NCI-H524 treated with DMSO at 0.1 percent for 48 hours (cell line): ENCODE results near the gene SLC4A2.

Experiments used
- DNase-seq: peaks from one replicate; lab custom pipeline; 2025; lab: John Stamatoyannopoulos, UW

The SLC4A2 gene

GRCh38 chr7:151080067-151080521 lies 20.7 kb downstream of the SLC4A2 start:
- DNase-seq = no peak

- peak; percentile 26 for DNase-seq
Measured at GRCh38 chr7:151080522-151081169, 21.3 kb downstream of the SLC4A2 start, which contains the start of gene FASTK. FASTK (minus strand) TSS chr7:151080809; CDS start chr7:151080766, 43 bp downstream.

DNA sequence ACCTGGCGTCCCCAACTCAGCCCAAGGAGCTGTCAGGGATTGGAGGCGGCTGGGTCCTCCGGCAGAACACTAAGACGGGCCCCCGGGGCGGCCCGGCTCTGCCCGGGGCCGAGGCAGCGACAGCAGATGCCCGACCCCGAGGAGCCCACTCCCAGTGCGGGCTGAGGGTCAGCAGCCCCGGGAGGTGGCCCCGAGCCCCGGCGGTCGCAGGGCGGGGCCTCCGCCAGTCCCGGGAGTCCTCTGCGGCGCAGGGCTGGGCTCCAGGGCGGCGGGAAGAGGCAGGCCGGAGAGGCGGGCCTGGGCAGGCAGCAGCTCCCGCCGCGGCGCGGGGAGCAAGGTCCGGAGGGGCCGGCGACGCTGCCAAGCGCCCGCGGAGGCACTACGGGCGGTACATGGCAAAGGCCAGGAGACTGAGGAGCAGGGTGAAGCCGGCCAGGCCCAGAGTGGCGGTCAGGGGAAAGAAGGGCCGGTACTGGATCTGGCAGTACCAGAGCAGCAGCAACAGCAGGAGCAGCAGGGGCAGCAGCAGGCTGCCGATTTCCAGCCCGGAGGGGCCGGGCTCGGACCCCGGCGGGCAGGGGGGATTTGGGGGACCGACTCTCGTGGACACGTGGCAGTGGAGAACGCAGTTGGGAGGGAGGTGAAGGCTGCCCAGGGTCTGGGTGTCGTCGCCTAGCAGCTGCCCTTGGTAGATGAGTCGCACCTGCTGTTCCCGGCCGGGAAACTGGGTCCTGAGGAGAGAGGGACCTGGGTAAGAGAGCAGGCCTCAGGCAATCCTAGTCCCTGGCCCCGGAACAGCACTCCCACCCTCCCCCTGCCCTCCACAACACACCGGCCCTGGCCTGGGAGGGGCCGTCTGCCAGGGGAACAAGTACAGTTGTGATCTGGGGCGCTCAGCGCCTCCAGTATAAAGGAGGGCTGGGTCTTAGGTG lies 22.0 kb downstream of the SLC4A2 start:
- DNase-seq = no peak

DNA sequence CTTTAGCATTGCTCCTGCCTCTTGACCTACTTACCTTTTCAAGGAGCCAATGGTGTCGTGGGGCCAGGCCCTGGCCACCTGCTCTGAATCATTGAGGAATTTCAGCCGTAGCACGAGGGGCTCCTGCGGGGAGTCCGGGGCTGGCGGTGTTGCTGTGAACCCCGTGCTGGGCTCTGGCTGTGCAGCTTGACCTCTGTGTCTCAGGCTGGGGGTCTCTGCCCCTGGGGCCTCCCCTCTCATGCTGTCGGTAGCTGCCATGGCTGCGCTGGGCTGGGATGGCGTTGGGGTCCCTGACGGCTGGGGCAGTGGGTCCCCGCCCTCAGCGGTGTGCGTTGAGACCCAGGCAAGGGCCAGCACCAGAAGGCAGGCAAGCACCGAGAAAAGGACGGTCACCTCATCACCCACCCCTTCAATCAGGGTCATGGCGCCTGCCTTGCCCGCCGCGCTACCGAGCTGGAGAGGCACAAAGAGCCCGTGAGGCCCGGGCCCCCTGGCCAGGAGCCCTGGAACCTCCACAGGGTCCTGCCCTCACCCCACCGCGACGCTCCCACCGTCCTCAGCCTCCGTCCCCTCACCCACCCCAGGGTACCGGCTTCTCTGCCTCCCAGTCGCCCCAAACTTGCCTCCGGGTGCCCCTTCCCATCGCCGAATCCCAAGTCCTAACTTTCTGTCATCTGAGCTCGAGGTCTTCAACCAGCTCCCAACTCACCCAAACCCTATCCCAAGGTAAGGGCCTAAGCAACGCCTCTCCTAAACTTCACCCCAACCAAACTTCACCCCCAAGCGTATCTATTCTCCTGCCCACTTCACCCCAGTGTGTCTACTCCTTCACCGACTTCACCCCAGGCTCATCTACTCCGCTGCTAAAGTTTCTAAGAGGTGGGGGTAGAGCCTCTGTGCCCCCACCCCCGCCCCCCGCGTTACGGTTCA lies 23.0 kb downstream of the SLC4A2 start:
- no peak for DNase-seq

GRCh38 chr7:151083071-151083823 lies 23.9 kb downstream of the SLC4A2 start, which contains the start of gene TMUB1:
TMUB1 (minus strand) TSS chr7:151083493; CDS start chr7:151082563, 930 bp downstream.
- no peak for DNase-seq

DNA sequence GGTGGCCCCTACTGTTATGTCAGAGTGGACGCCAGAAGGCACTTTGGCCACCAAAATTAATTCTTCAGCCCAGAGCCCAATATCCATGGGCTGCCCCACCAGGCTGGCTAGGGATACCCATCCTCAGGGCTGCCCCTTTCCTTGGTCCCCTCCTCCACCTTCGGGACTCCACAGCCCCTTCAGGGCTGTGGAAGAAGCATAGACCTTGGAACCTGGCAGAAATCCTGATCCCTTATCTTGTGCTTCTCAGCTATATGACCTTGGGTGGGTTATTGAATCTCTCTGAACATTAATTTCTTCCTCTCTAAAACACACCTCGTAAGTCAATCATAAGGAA lies 24.4 kb downstream of the SLC4A2 start:
- no peak for DNase-seq

DNA sequence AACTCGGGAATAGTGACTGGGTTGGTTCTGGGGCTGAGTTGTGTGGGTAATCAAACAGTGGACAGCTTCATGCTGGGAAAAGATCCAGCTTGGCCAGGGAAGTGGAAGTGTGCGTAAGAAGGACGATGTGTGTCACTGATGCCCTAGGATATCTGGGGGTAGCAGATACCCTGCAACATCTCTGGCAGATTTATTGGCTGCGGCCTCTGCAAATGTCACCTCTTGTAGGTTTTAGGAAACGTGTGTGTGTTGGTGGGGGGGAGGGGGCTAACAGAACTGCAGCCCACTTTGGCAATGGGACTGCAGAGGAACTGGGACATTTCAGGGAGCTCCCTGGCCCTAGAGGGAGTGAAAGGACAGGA lies 25.9 kb downstream of the SLC4A2 start:
- DNase-seq = no peak

DNA sequence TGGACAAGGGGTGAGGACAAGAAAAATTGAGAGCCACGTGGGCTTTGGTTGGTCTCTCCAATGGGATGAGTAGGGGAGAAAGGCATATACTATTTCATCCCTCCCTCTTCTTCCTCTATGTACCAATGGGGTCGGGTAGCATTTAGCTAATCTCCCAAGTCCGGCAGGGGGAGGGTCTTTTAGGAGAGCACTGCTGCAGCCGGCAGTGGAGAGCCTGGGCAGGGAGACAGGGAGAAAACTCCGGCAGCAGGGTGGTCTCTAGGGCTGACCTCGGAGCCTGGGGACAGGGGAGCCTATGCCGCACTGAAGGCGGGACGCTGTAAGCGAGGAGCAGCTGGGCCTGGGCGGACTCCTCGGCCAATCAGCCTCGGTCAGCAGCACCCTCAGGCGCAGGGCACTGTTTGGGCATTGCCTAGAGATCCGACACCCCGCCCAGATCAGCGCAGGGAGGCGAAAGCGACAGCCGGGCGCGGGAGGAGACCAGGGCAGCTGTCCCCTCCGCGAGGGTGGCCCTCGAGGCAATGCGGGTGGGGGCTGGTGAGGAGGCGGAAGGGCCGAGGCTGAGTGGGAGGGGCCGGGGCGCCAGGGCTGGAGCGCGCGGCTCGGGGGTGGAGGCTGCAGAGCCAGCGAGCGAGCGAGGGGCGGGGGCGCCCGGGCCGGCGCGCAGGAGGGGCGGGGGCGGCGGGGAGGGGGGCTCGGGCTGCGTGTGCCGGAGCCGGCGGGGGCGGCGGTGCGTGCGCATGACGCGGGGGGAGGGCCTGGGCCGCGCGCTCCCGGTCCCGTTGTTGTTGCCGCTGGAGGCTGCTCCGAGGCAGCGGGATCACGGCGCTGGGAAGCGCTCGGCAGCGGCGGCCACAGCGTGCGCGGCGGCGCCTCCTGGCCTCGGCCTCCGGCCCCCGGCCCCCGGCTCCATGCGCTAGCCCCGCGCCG lies 26.6 kb downstream of the SLC4A2 start, which contains the start of gene AGAP3:
AGAP3 (plus strand) TSS at position 785 of the 930 bp plus-strand sequence. CDS start 267 bp downstream, outside the sequence.
- peak; percentile 75 for DNase-seq

- DNase-seq = no peak
Measured at GRCh38 chr7:151086802-151087244, 27.4 kb downstream of the SLC4A2 start.

GRCh38 chr7:151087245-151088018 lies 28.0 kb downstream of the SLC4A2 start:
- peak; percentile 46 for DNase-seq

DNA sequence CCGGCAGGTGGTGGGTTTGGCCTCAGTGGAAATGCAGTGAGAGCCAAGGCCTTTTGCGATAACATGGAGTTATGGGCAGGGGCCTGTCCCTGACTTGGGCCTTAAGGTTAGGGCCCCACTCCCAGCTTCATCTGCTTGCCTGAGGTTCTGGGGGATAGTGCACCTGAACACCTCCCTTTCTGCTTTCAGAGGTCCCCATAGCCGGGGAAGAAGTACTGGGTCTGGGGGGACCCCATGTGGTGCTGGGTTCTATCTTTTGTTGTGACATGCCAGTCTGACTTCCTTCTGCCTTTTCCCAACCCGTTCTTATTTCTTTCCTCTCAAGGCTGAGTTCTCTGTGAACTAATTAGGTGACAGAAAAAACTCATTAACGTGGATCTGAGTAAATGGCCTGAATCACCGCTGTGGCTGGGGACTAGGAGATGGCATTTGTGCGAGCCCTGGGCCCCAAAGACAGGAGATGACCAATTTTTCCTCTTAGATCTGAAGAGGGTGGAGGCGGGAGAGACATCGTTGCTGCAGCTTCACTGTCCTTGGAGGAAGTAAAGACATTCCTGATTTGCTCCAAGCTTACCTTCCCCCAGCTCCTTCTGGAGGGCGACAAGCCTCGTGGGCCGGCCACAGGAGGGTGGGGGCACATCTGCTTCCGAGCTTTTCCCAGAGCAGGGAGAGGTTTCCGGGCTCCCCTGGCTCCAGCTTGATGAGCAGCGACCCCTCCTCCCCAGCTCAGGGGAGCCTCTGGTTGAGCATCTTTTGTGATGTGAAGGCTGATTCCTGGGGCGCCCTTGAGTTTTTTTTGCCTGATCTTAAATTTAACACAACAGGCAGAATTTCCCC lies 28.8 kb downstream of the SLC4A2 start:
- DNase-seq = no peak

DNA sequence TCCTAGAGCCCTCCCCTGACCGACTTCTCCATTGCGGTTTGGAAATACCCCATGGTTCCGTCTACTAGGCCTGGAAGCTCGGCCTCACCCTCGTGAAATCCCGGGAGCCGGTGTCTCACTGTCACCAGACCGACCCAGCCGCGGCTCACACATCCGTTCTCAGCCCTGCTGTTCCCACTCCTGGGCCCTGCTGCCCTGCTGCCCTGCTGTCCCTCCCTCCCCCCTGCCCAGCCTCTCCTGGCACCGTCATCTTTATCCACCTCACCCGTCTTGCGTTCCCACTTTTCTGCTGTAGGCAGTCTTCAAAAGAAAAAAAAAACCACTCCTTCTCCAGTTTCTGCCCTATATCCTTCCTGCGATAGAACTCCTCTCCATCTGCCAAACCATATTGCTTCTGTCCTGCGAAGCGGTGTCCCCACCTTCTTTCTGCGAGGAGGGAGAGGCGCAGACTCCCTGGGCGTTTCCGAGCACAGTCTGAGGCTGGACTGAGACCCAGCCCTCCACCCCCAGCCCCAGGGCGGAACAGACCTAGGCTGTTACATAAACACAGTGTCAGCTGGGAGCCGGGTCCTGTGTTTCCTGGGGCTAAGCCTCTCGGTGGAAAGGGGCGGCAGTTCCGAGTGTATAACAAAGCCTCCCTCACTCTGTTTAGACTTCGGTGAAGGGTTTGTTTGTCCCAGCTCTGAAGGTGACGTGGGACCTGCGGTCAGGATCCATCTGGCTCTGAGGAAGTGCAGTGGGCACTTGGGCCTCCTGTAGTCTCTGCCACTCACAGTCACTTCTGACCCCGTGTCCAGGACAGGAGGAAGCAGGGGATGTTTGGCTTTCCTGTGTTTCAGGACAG lies 29.7 kb downstream of the SLC4A2 start:
- peak; percentile 71 for DNase-seq

DNA sequence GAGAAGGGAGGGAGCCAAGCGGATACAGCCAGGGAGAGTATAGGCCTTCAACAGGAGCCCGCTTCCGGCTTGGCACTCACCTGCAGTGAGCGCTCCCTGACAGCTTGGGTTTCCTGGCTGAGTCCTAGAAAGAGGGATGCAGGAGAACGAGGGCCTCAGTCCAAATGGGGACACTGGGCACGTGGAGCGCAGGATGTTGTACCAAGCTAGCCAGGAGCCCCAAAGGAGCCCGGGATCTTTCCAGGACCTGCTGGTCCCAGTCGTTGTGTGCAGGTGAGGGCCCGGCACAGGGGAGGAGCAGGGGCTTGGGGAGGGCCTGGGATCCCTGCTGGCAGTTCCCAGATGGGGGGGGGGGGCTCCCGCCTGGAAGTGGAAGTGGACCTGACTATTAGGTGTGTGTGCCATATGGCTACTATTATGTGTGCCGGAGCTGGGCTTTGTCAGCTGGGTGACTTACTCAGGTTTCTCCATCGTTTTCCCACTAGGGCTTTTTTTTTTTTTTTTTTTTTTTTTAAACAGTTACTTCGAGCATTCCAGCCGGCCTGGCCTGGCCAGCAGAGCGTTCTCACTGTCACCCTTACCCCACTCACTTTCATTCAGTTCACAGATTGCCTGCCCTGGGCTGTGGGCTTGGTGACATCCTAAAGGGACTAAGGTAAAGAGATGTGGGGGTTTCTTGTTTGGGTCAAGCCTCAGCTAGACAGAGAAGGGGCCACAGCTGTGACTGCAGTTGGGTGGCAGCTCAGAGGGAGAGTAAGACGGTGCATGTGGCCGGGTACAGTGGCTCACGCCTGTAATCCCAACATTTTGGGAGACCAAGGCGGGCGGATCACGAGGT lies 30.7 kb downstream of the SLC4A2 start:
- DNase-seq = peak; percentile 62

DNA sequence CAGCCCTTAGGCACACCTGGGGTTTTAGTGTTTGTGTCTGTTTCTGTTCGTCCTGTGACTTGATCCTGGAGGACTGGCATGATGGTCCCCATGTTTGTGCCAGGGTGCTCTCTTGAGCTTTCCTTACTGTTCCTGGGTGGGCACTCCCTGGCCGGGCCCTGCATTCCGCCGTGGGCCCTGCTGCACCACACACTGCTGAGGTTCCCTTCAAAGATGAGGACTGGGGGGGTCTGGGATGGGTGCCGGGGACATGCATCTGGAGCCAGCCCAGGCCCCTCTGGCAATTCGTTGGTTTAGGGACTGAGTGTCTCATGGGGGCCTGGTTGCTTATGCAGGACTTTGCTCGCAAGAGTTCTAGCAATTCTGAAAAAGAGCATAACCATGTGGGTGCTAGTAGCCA lies 31.6 kb downstream of the SLC4A2 start:
- DNase-seq = no peak

DNA sequence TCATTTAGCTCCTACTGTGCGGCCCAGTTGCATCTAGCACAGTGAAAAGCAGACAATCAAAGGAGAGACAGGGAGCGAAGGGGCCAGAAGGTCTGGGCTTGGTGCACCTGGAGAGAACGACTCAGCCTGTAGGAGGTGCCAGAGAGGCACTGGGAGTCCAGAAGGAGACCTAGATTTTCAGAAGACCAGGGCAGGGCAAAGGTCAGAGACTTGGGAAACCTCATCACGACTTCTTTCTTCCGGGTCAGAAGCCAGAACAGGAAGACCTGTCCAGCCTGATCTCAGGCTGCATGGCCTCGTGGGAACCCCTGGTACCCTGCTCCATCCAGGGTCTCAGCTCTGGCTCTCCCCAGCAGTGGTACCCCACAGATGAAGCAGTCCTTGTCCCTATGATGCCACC lies 32.0 kb downstream of the SLC4A2 start:
- DNase-seq = no peak

- DNase-seq = no peak
Measured at GRCh38 chr7:151091988-151092387, 32.6 kb downstream of the SLC4A2 start.
